Measurements from ENCODE around the gene SLC2A14.
"Not testable (repeated sequence)": the region's sequence is repeated elsewhere in the genome, so short reads cannot be mapped to it uniquely, and the experiment has no call there.

Gene SLC2A14

GRCh38 chr12:7872566-7873319 is at the start of gene SLC2A14:
Gene SLC2A14 (minus strand): TSS chr12:7872915. CDS start chr12:7869880, 3,035 bp downstream.
- Histone ChIP-seq H3K9me2 (replicated peaks; ENCODE audit: control insufficient read depth, low read length) (no peaks in the 10 kb centered on the region), H3K36me3 (ENCODE audit: control insufficient read depth, low read length) (no peaks in the 10 kb centered on the region), H3K4me3 (ENCODE audit: low read length) (no peak within 1 kb of the TSS), H3K4me1 (ENCODE audit: control insufficient read depth, low read length) (no peaks in the 10 kb centered on the region), H3F3A (ENCODE audit: control insufficient read depth, insufficient read depth) (no peaks in the 10 kb centered on the region), H3K27me3 (ENCODE audit: control insufficient read depth, low read length) (no peaks in the 10 kb centered on the region), H3K4me2 (ENCODE audit: low read length) (no peak within 1 kb of the TSS), H3K9me3 (ENCODE audit: control insufficient read depth, insufficient read depth, low read length) (no peaks in the 10 kb centered on the region), H3K27ac (ENCODE audit: low read depth, low read length) (no peak within 1 kb of the TSS), H3K79me2 (ENCODE audit: control insufficient read depth, low read length) (no peaks in the 10 kb centered on the region), H4K20me1 (ENCODE audit: control insufficient read depth, insufficient read depth, low read depth, low read length) (no peaks in the 10 kb centered on the region)
- TF ChIP-seq CTCF (IDR thresholded peaks at IDR 0.05; ENCODE audit: low read depth, low read length, poor library complexity, severe bottlenecking): no peak
- TF ChIP-seq EZH2phosphoT487 (IDR thresholded peaks at IDR 0.05; ENCODE audit: borderline replicate concordance, low read length): no peak

GRCh38 chr12:7921181-7921580 is 48.5 kb upstream of the SLC2A14 start:
- not testable (repeated sequence) for H3K79me2 ChIP-seq (ENCODE audit: control insufficient read depth, low read length); H3K9me3 ChIP-seq (ENCODE audit: control insufficient read depth, insufficient read depth, low read length); H3K4me3 ChIP-seq (ENCODE audit: low read length); H3K4me1 ChIP-seq (ENCODE audit: control insufficient read depth, low read length); H3K4me2 ChIP-seq (ENCODE audit: low read length); H3K36me3 ChIP-seq (ENCODE audit: control insufficient read depth, low read length); H3K27ac ChIP-seq (ENCODE audit: low read depth, low read length); H3K27me3 ChIP-seq (ENCODE audit: control insufficient read depth, low read length); H3K9me2 ChIP-seq (replicated peaks; ENCODE audit: control insufficient read depth, low read length); H4K20me1 ChIP-seq (ENCODE audit: control insufficient read depth, insufficient read depth, low read depth, low read length); H3F3A ChIP-seq (ENCODE audit: control insufficient read depth, insufficient read depth)

DNA sequence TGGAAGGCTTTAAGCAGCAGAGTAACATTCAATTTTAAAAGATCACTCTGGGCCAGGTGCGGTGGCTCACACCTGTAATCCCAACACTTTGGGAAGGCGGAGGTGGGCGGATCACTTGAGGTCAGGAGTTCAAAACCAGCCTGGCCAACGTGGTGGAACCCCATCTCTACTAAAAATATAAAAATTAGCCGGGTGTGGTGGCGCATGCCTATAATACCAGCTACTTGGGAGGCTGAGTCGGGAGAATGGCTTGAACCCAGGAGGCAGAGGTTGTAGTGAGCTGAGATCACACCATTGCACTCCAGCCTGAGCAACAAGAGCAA is 45.5 kb upstream of the SLC2A14 start:
- H3K9me3 ChIP-seq (ENCODE audit: control insufficient read depth, insufficient read depth, low read length); H3K79me2 ChIP-seq (ENCODE audit: control insufficient read depth, low read length); H4K20me1 ChIP-seq (ENCODE audit: control insufficient read depth, insufficient read depth, low read depth, low read length); H3K27ac ChIP-seq (ENCODE audit: low read depth, low read length); H3K4me1 ChIP-seq (ENCODE audit: control insufficient read depth, low read length); H3K36me3 ChIP-seq (ENCODE audit: control insufficient read depth, low read length); H3K27me3 ChIP-seq (ENCODE audit: control insufficient read depth, low read length); H3K4me3 ChIP-seq (ENCODE audit: low read length); H3K4me2 ChIP-seq (ENCODE audit: low read length); H3F3A ChIP-seq (ENCODE audit: control insufficient read depth, insufficient read depth); H3K9me2 ChIP-seq (replicated peaks; ENCODE audit: control insufficient read depth, low read length): not testable (repeated sequence)

DNA sequence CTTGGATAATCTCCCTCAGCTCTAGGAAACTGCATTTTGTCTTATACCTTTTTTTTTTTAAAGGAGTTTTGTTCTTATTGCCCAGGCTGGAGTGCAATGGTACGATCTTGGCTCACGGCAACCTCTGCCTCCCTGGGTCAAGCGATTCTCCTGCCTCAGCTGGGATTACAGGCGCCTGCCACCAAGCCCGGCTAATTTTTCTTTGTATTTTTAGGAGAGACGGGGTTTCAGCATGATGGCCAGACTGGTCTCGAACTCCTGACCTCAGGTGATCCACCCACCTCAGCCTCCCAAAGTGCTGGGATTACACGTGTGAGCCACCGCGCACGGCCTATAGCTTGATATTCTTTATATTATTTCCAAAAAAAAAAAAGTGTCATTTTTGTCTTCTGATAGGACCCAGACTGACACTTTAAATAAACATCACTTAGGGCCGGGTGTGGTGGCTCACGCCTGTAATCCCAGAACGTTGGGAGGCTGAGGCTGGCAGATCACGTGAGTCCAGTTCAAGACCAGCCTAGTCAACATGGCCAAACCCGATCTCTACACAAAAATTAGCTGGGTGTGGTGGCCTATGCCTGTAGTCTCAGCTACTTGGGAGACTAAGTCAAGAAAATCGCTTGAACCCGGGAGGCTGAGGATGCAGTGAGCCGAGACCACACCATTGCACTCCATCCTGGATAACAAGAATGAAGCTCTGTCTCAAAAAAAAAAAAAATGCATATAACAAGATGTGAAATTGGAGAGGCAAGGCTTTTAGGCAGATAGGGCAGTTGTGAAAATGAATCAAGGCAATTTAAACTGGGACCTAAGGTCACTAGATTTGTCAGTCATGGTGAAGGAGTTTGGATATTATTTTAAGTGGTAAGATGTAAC is 44.9 kb upstream of the SLC2A14 start:
- Histone ChIP-seq H3K27me3 (ENCODE audit: control insufficient read depth, low read length) (no peaks in the 10 kb centered on the region), H3K9me3 (ENCODE audit: control insufficient read depth, insufficient read depth, low read length) (no peaks in the 10 kb centered on the region), H3K4me3 (ENCODE audit: low read length) (no peak overlapping the region), H4K20me1 (ENCODE audit: control insufficient read depth, insufficient read depth, low read depth, low read length) (no peaks in the 10 kb centered on the region), H3K36me3 (ENCODE audit: control insufficient read depth, low read length) (no peaks in the 10 kb centered on the region), H3K4me1 (ENCODE audit: control insufficient read depth, low read length) (no peaks in the 10 kb centered on the region), H3K4me2 (ENCODE audit: low read length) (no peak overlapping the region), H3K27ac (ENCODE audit: low read depth, low read length) (no peak overlapping the region), H3F3A (ENCODE audit: control insufficient read depth, insufficient read depth) (no peaks in the 10 kb centered on the region), H3K9me2 (replicated peaks; ENCODE audit: control insufficient read depth, low read length) (no peaks in the 10 kb centered on the region), H3K79me2 (ENCODE audit: control insufficient read depth, low read length) (no peaks in the 10 kb centered on the region)
- TF ChIP-seq CTCF (IDR thresholded peaks at IDR 0.05; ENCODE audit: low read depth, low read length, poor library complexity, severe bottlenecking): no peak
- no peak for TF ChIP-seq EZH2phosphoT487 (IDR thresholded peaks at IDR 0.05; ENCODE audit: borderline replicate concordance, low read length)

All from DOHH2 (cell line).